Fibroblast of peridontal ligament (primary cell): ENCODE measurements around the gene SULT1A2.
"Not testable (repeated sequence)": the region's sequence is repeated elsewhere in the genome, so short reads cannot be mapped to it uniquely, and the experiment has no call there.

Experiments
- DNase-seq: peaks from one replicate; pipeline ENCODE4 v3.0.0-alpha.2; 2010; ENCODE audit errors: extremely low read depth

Gene SULT1A2

DNA sequence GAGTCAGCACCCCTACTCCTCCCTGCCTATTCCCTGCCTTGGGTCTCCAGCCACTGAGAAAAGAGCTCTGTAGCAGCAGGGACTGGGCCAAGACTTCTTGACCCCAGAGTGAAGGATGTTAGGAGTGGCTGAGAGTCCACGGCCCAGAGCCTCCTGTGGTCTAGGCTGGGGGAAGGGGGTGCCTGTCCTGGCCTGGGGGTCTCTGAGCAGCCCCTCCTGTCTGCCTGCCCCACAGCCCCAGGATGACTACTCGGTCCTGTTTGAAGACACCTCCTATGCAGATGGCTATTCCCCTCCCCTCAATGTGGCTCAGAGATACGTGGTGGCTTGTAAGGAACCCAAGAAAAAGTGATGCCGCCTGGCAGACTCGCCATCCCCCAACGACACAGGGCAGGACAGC is 5.5 kb downstream of the SULT1A2 start:
- no peak for DNase-seq

GRCh38 chr16:28590384-28591340 is 6.2 kb downstream of the SULT1A2 start:
- DNase-seq: no peak

DNA sequence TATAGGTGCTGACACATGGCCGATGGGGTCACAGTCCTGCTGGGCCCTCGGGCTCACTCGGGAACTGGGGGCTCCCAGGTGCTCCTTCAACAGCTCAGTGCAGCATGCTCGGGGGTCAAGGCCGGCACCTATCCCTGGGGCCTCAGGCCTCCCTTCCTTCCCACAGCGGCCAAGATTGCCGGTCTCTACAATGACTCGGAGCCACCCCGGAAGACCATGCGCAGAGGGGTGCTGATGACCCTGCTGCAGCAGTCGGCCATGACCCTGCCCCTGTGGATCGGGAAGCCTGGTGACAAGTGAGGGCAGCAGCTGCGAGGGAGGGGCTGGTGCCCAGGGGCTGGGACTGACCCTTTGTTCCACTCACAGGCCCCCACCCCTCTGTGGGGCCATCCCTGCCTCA is 6.9 kb downstream of the SULT1A2 start:
- no peak for DNase-seq

DNA sequence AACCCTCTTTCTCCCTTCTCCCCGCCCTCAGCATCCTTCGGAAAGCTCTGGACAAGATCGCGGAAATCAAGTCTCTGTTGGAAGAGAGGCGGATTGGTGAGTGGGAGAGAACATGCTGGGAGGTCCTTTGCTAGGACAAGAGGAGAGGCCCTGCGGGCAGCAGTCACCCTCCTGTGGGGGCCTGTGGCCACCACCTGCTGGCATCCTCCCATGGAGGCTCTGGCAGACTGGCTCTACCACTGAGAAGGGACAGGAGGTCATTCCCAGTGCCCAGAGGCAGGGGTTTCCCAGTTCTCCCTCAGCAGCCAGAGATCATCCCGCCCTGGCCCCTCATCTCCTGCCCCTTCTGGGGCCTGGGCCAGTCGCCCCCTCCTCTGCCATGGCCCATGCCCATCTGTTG is 7.8 kb downstream of the SULT1A2 start:
- DNase-seq: no peak

DNA sequence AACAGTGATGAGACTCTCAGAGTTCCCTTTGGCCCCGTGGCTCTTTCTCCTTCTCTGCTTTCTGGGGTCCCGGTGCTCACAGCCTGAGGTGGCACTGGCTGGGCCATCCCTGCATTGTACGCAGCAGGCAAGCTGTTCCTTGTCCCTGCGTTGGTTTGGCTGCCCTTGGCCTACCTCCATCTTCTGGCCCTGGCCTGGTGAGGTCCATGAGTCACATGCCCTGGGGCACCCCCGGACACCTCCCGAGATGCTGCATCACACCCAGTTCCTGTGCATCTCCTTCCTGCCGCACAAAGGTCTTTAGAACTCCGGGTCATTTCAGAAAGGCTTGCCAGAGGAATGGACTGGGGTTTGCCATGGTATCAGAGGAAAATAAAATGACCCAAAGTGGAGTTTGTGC is 9.5 kb downstream of the SULT1A2 start:
- DNase-seq: no peak

DNA sequence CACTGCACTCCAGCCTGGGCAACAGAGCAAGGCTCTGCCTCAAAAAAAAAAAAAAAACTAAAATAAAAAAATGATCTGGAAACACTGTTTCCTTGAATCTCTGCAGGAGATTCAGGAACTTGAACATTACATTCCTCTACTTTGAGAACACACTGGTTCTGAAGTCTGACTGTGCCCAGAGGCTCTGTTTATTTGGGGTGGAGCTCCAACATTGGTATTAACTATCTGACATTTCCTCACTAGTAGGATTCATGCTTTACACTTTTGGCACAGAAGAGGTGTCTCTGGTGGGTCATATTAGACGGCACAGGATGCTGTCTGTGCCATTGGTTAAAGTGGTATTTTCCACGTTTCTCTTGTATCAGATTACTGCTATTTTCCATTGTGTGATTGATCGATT is 10.4 kb downstream of the SULT1A2 start:
- DNase-seq: no peak

DNA sequence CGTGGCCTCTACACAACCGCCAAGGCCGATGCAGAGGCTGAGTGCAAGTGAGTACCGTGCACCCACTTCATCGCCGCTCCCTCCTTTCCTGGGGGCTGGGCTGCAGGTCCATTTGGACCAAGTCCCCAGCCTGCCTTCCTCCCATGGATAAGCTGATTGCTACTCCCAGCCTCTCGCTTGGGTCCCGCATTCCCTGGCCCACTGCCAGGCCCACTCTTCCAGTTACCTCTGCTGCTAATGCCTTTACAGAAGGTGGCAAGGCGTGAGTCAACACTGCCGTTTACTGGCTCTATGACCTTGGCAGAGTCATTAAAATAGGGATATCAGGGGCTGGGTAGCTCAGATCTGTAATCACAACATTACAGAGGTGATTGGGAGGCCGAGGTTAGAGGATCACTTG is 11.2 kb downstream of the SULT1A2 start:
- DNase-seq: no peak

DNA sequence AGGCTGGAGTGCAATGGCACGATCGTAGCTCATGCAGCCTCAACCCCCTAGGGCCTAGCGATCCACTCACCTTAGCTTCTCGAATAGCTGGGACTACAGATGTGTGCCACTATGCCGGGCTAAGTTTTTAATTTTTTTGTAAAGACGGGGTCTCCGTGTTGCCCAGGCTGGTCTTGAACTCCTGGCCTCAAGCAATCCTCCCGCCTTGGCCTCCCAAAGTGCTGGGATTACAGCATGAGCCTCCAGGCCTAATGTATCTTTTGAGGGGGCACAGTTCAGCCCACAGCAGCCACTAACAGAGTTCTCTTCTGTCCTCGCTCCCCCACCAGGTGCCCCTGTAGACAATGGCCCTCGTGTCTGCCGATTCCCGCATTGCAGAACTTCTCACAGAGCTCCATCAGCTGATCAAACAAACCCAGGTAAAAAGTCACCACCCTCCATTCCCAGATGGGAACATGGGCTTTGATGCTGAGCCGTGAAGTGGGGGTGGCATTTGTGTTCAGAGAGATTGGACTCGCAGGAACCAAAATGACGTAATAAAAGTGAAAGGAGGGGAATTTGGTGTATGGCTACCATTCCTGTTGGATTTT is 16.0 kb downstream of the SULT1A2 start:
- no peak for DNase-seq

DNA sequence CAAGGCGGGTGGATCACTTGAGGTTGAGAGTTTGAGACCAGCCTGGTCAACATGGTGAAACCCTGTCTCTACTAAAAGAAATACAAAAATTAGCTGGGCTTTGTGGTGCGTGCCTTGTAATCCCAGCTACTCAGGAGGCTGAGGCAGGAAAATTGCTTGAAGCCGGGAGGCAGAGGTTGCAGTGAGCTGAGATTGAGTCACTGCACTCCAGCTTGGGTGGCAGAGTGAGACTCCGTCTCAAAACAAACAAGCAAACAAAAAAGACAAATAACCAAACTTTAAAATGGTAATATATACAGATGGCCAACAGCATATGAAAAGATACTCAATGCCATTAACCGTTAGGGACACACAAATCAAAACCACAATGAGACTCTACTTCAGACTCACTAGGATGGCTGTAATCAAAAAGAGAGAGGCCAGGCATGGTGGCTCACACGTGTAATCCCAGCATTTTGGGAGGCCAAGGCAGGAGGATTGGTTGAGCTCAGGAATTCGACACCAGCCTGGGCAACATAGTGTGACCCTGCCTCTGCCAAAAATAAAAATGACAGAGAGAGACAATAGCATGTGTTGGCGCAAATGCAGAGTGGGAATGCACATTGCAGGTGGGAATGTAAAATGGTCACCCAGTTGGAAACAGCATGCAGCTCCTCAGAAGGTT is 21.3 kb downstream of the SULT1A2 start:
- DNase-seq: no peak

GRCh38 chr16:28574925-28575324 is 21.9 kb downstream of the SULT1A2 start:
- no peak for DNase-seq

GRCh38 chr16:28573738-28574718 is 22.8 kb downstream of the SULT1A2 start:
- DNase-seq: no peak

- DNase-seq: no peak
Observed at GRCh38 chr16:28572696-28573510, 23.9 kb downstream of the SULT1A2 start.

DNA sequence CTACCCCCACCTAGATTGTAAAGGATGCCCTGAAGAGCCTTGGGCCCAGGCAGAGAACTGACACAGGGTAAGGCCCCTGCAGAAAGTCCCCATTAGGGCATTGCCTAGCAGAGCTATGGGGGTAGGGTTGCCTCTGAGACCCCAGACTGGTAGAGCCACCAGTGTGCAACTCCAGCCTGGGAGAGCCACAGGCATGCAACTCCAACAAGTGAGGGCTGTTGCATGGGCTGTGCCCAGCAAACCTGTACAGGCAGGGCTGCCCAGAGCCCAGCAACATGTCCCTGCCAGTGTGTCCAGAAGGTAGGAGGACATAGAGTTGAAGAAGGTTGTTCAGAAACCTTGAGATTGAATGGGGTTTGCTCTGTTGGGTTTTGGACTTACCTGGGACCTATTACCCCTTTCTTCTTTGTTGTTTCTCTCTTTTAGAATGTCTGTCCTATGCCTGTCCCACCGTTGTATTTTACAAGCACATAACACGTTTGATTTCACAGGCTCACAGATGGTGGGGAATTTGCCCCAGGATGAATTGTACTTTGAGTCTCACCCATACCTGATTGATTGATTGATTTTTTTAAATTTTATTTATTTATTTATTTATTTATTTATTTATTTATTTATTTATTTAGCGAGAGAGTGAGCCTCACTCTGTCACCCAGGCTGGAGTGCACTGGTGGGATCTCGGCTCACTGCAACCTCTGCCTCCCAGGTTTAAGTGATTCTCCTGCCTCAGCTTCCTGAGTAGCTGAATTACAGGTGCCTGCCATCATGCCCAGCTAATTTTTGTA is 26.7 kb downstream of the SULT1A2 start:
- no peak for DNase-seq

DNA sequence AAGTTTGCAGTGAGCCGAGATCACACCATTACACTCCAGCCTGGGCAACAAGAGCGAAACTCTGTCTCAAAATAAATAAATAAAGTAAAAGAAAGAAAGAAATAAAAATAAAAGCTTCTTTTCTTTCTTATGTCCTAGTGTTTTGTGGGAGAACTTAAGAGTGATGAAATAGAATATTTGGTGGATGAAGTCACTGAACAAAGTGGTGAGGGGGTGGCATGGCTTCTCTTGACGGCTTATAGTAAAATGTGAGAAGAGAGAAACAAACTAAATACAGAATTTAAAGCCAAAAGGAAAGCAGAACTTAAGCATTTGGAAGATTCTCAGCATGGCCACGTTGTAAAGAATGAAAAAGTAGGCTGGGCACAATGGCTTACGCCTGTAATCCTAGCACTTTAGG is 27.8 kb downstream of the SULT1A2 start:
- peak; percentile 48 for DNase-seq

DNA sequence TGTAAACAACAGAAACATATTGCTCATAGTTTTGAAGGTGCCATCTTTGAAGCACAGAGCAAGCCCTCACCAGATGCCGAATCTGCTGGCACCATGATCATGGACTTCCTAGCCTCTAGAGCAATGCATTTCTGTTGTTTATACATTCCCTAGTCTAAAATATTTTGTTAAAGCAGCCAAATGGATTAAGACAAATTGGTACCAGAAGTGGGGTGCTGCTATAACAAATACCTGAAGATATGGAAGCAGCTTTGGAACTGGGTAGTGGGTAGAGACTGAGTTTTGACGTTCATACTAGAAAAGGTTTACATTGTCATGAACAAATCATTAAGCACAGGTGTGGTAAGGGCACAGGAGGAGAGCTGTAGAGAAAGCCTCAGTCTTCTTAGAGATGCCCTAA is 29.6 kb downstream of the SULT1A2 start:
- DNase-seq: no peak

DNA sequence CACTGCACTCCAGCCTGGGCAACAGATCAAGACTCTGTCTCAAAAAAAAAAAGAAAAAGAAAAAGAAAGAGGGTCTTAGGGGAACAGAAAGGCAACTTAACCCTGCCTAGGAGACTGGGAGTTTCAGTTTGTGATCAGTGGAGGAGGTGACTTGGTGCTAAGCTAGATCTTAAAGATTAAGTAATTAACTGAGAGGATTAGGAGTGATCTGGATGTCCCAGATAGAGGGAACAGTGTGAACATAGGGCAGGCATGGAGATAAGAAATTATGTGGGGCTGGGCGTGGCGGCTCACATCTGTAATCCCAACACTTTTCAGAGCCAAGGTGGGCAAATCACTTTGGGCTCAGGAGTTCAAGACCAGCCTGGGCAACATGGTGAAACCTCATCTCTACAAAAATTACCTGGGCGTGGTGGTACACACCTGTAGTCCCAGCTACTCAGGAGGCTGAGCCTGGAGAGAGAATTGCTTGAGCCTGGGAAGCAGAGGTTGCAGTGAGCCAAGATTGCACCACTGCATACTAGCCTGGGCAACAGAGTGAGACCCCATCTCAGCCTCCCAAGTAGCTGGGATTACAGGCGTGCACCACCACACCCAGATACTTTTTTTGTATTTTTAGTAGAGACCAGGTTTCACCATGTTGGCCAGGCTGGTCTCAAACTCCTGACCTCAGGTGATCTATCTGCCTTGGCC is 30.5 kb downstream of the SULT1A2 start:
- not testable (repeated sequence) for DNase-seq

GRCh38 chr16:28563218-28563617 is 33.6 kb downstream of the SULT1A2 start:
- no peak for DNase-seq

- DNase-seq: no peak
Observed at GRCh38 chr16:28562199-28562598, 34.7 kb downstream of the SULT1A2 start.

- no peak for DNase-seq
Observed at GRCh38 chr16:28561557-28562187, 35.2 kb downstream of the SULT1A2 start.
